GM21723 (cell line): ENCODE measurements around the gene RGS17.

Source experiments
- ATAC-seq: cut with Tn5 transposase; IDR thresholded peaks from one replicate; pipeline ENCODE4 v1.9.1; 2021; ENCODE audit warnings: mild to moderate bottlenecking, moderate library complexity; ENCODE audit not compliant: unreplicated experiment

Gene RGS17

GRCh38 chr6:153086225-153086990 is 44.7 kb downstream of the RGS17 start:
- ATAC-seq, result no peak

DNA sequence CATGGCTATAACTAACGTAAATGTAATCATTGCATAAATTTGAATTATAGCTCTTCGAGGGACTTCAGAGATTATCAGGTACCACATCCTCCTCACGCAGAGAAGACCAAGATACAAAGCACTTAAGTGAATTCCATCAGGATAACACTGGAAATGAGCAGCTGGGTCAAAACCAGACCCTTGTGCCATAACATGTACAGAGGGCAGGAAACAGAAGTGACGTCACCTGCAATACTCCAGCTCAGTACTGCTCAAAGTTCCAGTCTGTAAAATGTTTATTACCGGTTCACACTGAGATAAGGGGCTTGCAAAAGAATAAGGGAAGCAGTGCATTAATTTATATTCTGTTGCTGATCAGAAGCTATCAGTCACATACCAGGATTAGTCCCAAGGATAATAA is 45.8 kb downstream of the RGS17 start:
- ATAC-seq, result no peak

GRCh38 chr6:153084393-153084792 is 46.7 kb downstream of the RGS17 start:
- ATAC-seq, result no peak

GRCh38 chr6:153083869-153084268 is 47.2 kb downstream of the RGS17 start:
- no peak for ATAC-seq

- ATAC-seq, result no peak
These were observed 49.2 kb downstream of the RGS17 start for GRCh38 chr6:153081914-153082313.

DNA sequence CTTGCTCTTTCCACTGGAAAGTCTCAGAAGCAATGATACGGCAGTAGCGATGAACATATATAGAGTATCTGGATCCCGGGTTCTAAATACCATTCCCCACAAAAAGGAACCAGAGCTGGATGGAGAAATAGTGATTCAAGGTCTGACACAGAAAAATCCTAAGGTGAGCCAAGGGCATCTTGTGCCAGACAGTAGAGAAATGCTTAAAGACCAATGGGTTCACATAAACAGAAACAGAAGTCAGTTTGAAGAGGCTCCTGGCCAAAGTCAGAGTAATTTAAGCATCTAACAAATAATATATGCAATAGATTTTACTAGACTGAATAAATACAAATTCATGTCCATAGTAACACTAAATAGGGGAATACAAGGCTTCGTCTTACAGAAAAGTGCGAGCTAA is 54.7 kb downstream of the RGS17 start:
- no peak for ATAC-seq

GRCh38 chr6:153074761-153075160 is 56.3 kb downstream of the RGS17 start:
- ATAC-seq, result no peak

GRCh38 chr6:153073841-153074240 is 57.2 kb downstream of the RGS17 start:
- ATAC-seq, result no peak

- ATAC-seq, result no peak
These were observed 60.3 kb downstream of the RGS17 start for GRCh38 chr6:153070756-153071155.

DNA sequence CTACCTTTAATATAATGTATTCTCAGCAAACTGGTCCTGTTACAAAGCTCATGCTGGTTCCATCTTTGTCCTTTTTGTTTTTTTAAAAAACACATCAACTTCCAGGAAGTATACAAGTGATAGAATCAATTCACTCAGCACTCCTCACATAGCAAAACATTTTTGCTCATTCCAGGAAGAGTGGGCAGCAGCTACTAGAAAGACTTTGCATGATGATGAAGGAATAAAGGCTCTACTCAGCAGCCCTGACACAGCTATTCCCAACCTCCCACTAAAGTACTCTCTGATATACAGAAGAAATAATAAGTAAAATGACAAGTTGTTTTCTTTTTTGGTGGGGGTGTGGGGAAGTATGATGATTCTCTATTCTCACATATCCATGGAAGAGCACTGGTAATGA is 61.2 kb downstream of the RGS17 start:
- no peak for ATAC-seq

DNA sequence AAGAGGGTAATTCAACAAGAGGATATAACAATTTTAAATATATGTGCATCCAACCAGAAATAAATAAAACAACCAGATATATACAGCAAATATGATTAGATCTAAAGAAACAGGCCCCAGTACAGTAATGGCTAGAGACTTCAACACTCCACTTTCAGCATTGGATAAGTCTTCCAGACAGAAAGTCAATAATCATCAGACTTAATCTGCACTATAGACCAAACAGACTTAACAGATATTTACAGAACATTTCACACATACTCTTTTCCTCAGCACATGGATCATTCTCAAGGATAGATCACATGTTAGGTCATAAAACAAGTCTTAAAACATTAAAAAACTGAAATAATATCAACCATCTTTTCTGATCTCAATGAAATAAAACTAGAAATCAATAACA is 65.9 kb downstream of the RGS17 start:
- ATAC-seq, result no peak

DNA sequence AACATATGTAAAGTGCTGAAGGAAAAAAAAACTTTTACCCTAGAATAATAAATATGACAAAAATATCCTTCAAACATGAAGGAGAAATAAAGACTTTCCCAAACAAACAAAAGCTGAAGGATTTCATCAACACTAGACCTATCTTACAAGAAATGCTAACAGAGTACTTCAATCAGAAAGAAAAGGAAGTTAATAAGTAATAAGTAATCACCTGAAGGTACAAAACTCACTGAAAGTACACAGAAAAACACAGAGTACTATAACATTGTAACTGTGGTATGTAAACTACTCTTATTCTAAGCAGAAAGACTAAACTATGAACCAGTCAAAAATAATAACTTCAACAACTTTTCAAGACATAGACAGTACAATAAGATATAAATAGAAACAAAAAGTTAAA is 67.1 kb downstream of the RGS17 start:
- ATAC-seq, result no peak

DNA sequence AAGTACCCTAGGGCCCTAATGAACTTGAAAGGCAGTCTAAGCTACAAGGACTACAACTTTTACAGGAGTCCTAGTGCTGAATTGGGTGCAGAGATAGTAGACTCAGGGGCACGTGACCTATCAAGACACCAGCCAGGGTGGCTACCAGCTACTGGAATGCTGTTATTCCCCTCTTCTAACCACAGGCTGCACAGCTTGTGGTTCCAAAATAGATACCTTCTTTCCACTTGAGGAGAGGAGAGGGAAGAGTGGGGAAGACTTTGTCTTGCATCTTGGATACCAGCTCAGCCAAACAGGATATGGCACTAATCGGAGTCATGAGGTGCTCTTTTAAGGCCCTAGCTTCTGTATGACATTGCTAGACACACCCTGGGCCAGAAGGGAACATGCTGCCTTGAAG is 68.6 kb downstream of the RGS17 start:
- ATAC-seq, result no peak

- ATAC-seq, result no peak
These were observed 71.3 kb downstream of the RGS17 start for GRCh38 chr6:153059757-153060156.

DNA sequence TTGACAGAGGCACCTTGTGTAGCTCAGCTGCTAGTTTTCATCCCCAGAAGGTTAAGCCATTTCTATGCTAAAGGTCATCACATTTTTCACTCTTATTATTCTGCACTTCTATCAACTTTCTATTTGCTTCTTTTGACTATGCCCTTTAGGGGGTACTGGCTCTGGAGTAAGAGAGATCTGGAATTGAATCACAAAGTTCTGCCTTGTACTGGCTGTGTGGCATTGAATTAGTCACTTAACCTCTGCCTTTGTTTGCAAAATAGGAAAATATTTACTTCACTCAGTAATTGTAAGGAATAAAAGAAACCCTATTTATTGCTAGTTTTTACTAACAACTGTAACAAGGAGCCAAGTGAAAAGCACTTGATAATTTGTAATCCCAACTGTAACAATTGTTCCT is 71.8 kb downstream of the RGS17 start:
- no peak for ATAC-seq

- ATAC-seq, result no peak
These were observed 72.2 kb downstream of the RGS17 start for GRCh38 chr6:153058909-153059308.

DNA sequence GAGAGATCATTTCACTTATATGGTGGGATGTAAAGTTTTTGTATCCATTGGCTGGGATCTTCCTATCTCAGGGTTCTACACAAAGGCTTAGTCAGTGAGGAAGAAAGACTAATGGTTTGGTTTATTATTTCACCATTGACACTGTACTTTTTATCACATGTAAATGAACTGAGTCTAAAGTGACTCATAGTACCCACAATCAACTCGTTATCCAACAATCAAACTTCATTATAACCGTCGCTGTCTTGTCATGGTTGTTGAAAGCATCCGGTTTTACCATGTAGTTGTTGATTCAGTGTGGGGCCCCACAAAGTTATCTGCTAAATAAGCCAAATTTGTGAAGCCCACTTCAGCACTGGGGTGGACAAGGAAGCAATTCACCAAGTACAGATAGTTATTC is 72.8 kb downstream of the RGS17 start:
- ATAC-seq, result no peak

- ATAC-seq, result no peak
These were observed 74.8 kb downstream of the RGS17 start for GRCh38 chr6:153056308-153056707.

DNA sequence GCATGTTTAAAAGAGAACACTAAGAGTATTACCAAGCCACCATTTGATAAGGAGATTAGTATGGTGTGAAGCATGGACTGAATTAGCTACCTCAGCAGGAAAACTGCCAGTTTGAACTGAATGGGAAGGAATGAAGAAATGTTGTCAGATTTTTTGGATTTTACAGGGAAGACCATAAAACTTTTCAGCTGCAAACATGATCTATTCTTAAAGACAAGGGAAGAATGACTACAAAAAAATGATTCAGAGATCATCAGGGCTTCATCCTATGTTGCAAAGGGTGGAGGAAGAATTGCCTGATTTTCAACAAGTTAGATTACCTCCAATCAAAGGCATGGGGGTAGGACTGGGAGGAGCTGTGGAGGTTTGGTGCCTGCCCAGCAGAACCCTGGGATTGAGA is 79.3 kb downstream of the RGS17 start:
- ATAC-seq, result no peak

DNA sequence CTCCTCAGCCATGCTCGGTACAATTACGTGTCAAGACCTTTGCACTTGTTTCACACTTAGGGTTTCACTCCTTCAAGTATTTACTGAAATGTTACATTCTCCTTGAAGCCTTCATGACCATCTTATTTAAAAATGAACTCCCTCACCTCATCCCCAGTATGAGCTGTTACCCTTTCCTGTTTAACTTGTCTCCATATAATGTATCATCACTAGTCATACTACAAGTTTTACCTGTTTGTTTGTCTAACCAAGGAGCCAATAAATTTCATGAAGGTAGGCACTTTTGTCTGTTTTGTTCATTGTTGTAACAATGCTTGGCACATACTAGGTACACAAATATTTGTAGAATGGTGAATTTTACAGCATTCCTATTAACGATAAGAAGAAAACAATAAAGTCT is 82.5 kb downstream of the RGS17 start:
- no peak for ATAC-seq

- ATAC-seq, result no peak
These were observed 83.7 kb downstream of the RGS17 start for GRCh38 chr6:153047386-153047785.

DNA sequence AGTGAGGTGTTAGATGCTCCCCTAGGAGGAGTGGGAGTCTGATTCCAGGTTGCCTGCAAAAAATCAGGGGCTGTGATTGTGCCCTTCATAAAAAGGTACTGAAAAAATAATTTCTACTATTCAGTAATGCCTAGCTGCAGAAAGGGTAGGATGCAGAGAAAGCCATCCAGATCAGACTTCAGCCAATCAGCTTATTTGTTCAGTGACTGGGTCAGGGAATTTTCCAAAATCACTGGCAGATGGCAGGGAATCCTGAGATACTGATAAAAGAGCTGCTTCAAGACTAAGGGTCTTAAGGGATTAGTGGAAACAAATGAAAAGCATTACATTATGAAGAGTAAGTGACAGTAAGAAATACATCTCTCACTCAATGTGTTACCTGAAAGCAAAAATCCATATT is 85.8 kb downstream of the RGS17 start:
- ATAC-seq, result no peak

- ATAC-seq, result no peak
These were observed 86.8 kb downstream of the RGS17 start for GRCh38 chr6:153044295-153044694.
